NB4 (cell line): ENCODE results near the gene SYNGR4.

Experiments used
- MYC ChIP-seq: IDR thresholded peaks from 2 replicates; pipeline ENCODE4 v1.6.1; 2011; ENCODE audit warnings: low read depth, low read length
- POLR2A ChIP-seq: IDR thresholded peaks from 2 replicates; pipeline ENCODE4 v1.6.1; 2011; ENCODE audit warnings: mild to moderate bottlenecking; ENCODE audit not compliant: insufficient read length; ENCODE audit errors: extremely low read depth
- TF ChIP-seq, protein P1 (sequence below): IDR thresholded peaks from one replicate; pipeline ENCODE4 v1.5.1; 2012; ENCODE audit warnings: low read depth, low read length
- TF ChIP-seq, protein P2 (sequence below): IDR thresholded peaks from 2 replicates; pipeline ENCODE4 v1.6.1; 2011; ENCODE audit warnings: low read depth, low read length

DNA sequence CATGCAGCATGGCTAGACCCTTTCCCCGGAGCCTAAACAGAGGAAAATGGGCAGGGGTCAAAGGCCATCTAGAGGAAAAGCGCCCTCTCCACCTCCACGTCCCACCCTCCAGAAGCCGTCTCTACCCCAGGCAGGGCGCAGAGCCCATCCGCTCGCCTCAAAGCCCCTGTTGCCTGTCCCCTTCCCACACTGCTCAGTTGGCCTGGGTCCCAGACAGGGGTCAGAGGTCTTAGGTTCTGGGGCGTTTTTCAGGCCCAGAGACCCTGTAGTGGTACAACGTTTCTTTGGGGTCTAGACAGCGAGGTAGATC, 712 bp upstream of the SYNGR4 start:
- TF ChIP-seq, protein P1, sequence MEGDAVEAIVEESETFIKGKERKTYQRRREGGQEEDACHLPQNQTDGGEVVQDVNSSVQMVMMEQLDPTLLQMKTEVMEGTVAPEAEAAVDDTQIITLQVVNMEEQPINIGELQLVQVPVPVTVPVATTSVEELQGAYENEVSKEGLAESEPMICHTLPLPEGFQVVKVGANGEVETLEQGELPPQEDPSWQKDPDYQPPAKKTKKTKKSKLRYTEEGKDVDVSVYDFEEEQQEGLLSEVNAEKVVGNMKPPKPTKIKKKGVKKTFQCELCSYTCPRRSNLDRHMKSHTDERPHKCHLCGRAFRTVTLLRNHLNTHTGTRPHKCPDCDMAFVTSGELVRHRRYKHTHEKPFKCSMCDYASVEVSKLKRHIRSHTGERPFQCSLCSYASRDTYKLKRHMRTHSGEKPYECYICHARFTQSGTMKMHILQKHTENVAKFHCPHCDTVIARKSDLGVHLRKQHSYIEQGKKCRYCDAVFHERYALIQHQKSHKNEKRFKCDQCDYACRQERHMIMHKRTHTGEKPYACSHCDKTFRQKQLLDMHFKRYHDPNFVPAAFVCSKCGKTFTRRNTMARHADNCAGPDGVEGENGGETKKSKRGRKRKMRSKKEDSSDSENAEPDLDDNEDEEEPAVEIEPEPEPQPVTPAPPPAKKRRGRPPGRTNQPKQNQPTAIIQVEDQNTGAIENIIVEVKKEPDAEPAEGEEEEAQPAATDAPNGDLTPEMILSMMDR: peak; percentile 20
- TF ChIP-seq, protein P2, sequence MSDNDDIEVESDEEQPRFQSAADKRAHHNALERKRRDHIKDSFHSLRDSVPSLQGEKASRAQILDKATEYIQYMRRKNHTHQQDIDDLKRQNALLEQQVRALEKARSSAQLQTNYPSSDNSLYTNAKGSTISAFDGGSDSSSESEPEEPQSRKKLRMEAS: no peak
- TF ChIP-seq POLR2A: no peak
- TF ChIP-seq MYC: no peak
